ENCODE data around the gene BAD. TPM values are rescaled to one million over a fixed set of nuclear protein-coding genes. Genes with fewer than 3 reads are reported as not detected.

BAD gene
- total RNA-seq, 1 donor from 2014 or later, result 83.5 TPM

GRCh38 chr11:64290352-64291261 is 6.1 kb upstream of the BAD start:
- peaks cover 10% of the 10 kb centered on the region for H3K27me3 ChIP-seq
- intact Hi-C loops (cut with DNase I), result no loop called here
- peaks cover 32% of the 10 kb centered on the region for H3K4me1 ChIP-seq
- TF ChIP-seq CTCF (IDR thresholded peaks at IDR 0.05) (no peak), POLR2A (IDR thresholded peaks at IDR 0.05) (no peak), POLR2AphosphoS5 (IDR thresholded peaks at IDR 0.05; ENCODE audit: insufficient read depth in 1 of 2, low read depth in 1 of 2) (no peak)
- no peak for DNase-seq (ENCODE audit: extremely low spot score in 2 of 2)
- no peak overlapping the region for H3K27ac ChIP-seq
- H3K9me3 ChIP-seq, result no peaks in the 10 kb centered on the region
- no peaks in the 10 kb centered on the region for H3K36me3 ChIP-seq
- no peak overlapping the region for H3K4me3 ChIP-seq

- H3K27ac ChIP-seq, result no peak overlapping the region
- H3K36me3 ChIP-seq, result no peaks in the 10 kb centered on the region
- no peak overlapping the region for H3K4me3 ChIP-seq
- intact Hi-C loops (cut with DNase I), result no loop called here
- H3K27me3 ChIP-seq, result peaks cover 10% of the 10 kb centered on the region
- no peaks in the 10 kb centered on the region for H3K9me3 ChIP-seq
- no peak for TF ChIP-seq POLR2AphosphoS5 (IDR thresholded peaks at IDR 0.05; ENCODE audit: insufficient read depth in 1 of 2, low read depth in 1 of 2)
- TF ChIP-seq CTCF (IDR thresholded peaks at IDR 0.05), result no peak
- no peak for TF ChIP-seq POLR2A (IDR thresholded peaks at IDR 0.05)
- H3K4me1 ChIP-seq, result peaks cover 36% of the 10 kb centered on the region
- no peak for DNase-seq (ENCODE audit: extremely low spot score in 2 of 2)
These were observed 4.6 kb upstream of the BAD start for GRCh38 chr11:64289002-64289564.

GRCh38 chr11:64288353-64288750 is 3.9 kb upstream of the BAD start:
- intact Hi-C loops (cut with DNase I), result no loop called here
- no peak for TF ChIP-seq POLR2A (IDR thresholded peaks at IDR 0.05)
- TF ChIP-seq POLR2AphosphoS5 (IDR thresholded peaks at IDR 0.05; ENCODE audit: insufficient read depth in 1 of 2, low read depth in 1 of 2), result no peak
- TF ChIP-seq CTCF (IDR thresholded peaks at IDR 0.05), result no peak
- H3K9me3 ChIP-seq, result no peaks in the 10 kb centered on the region
- H3K4me3 ChIP-seq, result no peak overlapping the region
- H3K4me1 ChIP-seq, result peaks cover 43% of the 10 kb centered on the region
- peaks cover 10% of the 10 kb centered on the region for H3K27me3 ChIP-seq
- H3K36me3 ChIP-seq, result no peaks in the 10 kb centered on the region
- DNase-seq (ENCODE audit: extremely low spot score in 2 of 2), result no peak
- no peak overlapping the region for H3K27ac ChIP-seq

- Histone ChIP-seq H3K9me3 (no peaks in the 10 kb centered on the region), H3K27ac (no peak overlapping the region), H3K36me3 (no peaks in the 10 kb centered on the region), H3K4me3 (no peak overlapping the region), H3K4me1 (peaks cover 48% of the 10 kb centered on the region), H3K27me3 (peaks cover 10% of the 10 kb centered on the region)
- intact Hi-C loops (cut with DNase I), result no loop called here
- TF ChIP-seq CTCF (IDR thresholded peaks at IDR 0.05) (no peak), POLR2A (IDR thresholded peaks at IDR 0.05) (no peak), POLR2AphosphoS5 (IDR thresholded peaks at IDR 0.05; ENCODE audit: insufficient read depth in 1 of 2, low read depth in 1 of 2) (no peak)
- DNase-seq (ENCODE audit: extremely low spot score in 2 of 2), result no peak
These were observed 3.3 kb upstream of the BAD start for GRCh38 chr11:64287676-64288352.
